Measurements from ENCODE around the gene SP5. TPM values are rescaled to one million over a fixed set of nuclear protein-coding genes. Genes with fewer than 3 reads are reported as not detected.

The SP5 gene
- total and polyA plus RNA-seq, 9 of the 15 experiments (the other 6 are each of a cell fraction or from before 2014, with no cell fraction given): 0.03 to 1.7 (median 0.16) TPM; not detected in 1

DNA sequence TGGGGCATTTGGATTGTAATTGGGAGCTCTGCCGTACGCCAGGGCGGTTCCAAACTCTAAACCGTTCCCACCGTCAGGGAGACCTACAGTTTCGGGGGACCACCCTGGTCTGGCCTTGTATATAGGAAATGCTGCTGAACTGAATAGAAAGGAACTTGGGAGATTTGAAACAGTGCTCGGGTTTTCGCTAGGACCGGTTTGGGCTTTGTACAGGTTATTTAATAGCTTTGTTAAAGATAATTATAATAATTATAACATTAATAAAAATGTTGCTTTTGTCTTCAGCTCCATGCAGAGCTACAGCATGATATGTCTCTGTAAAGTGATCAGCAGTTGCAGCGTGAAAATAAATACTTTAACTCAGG is 2.4 kb downstream of the SP5 start:
- no peak for FAIRE-seq
- Histone ChIP-seq H2AFZ (ENCODE audit: low read depth, low read length) (no peak overlapping the region), H3K9ac (ENCODE audit: insufficient read depth in 1 of 2, low read depth in 2 of 2, low read length in 2 of 2) (no peak overlapping the region), H4K20me1 (replicated peaks; ENCODE audit: control insufficient read depth, insufficient read depth, low read length) (no peaks in the 10 kb centered on the region), H3K27me3 (ENCODE audit: control insufficient read depth in 2 of 2, insufficient read depth in 2 of 2, low read length in 2 of 2) (no peaks in the 10 kb centered on the region), H3K27ac (ENCODE audit: extremely low read depth, low read depth, low read length) (no peak overlapping the region), H3K4me2 (ENCODE audit: insufficient read depth, low read length) (no peak overlapping the region), H3K9me1 (ENCODE audit: control insufficient read depth, insufficient read depth, low read length) (no peaks in the 10 kb centered on the region), H3K9me3 (replicated peaks; ENCODE audit: control insufficient read depth, insufficient read depth, low read depth, low read length) (peaks cover 4% of the 10 kb centered on the region; the same call in 1 of the 2 replicates), H3K4me3 (no peak overlapping the region), H3K36me3 (ENCODE audit: control insufficient read depth, insufficient read depth, low read length) (no peaks in the 10 kb centered on the region), H3K4me1 (replicated peaks in 1 of 2; ENCODE audit: control insufficient read depth in 2 of 2, insufficient read depth in 2 of 2, low read length in 2 of 2) (peaks cover 4 to 28% of the 10 kb centered on the region in 2 experiments; a peak in 2 of 5 replicates), H3K79me2 (ENCODE audit: control insufficient read depth, insufficient read depth, low read length) (no peaks in the 10 kb centered on the region)
- in situ Hi-C loops (cut with MboI): no loop called here
- ATAC-seq: no peak
- TF ChIP-seq TEAD4 (IDR thresholded peaks at IDR 0.05; ENCODE audit: low read length): no peak
- TF ChIP-seq TEAD4 (CRISPR knock-in tag; IDR thresholded peaks at IDR 0.05; ENCODE audit: borderline replicate concordance): no peak
- TF ChIP-seq, protein P1, sequence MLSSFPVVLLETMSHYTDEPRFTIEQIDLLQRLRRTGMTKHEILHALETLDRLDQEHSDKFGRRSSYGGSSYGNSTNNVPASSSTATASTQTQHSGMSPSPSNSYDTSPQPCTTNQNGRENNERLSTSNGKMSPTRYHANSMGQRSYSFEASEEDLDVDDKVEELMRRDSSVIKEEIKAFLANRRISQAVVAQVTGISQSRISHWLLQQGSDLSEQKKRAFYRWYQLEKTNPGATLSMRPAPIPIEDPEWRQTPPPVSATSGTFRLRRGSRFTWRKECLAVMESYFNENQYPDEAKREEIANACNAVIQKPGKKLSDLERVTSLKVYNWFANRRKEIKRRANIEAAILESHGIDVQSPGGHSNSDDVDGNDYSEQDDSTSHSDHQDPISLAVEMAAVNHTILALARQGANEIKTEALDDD (IDR thresholded peaks at IDR 0.05): no peak
- ChIA-PET CTCF (ENCODE audit: low intra/inter-chr PET ratio) (no interaction called here), POLR2A (interaction anchor here (1.2 kb wide), 1 partner anchor 26 kb away, joined by 3 read pairs; no protein-coding TSS in a partner anchor)
- BruUV-seq (replicated peaks): no TSS peak
- WGBS (ENCODE audit: insufficient coverage, low coverage, missing lambda C conversion rate): 97% methylated on average over 7 of the region's 10 CpGs
- DNase-seq (ENCODE audit: extremely low read depth in 1 of 4, low spot score in 3 of 4): no peak
- intact Hi-C loops (cut with micrococcal nuclease): loop anchor here (10.0 kb wide), 1 partner anchor 313 kb away; no protein-coding TSS in a partner anchor

DNA sequence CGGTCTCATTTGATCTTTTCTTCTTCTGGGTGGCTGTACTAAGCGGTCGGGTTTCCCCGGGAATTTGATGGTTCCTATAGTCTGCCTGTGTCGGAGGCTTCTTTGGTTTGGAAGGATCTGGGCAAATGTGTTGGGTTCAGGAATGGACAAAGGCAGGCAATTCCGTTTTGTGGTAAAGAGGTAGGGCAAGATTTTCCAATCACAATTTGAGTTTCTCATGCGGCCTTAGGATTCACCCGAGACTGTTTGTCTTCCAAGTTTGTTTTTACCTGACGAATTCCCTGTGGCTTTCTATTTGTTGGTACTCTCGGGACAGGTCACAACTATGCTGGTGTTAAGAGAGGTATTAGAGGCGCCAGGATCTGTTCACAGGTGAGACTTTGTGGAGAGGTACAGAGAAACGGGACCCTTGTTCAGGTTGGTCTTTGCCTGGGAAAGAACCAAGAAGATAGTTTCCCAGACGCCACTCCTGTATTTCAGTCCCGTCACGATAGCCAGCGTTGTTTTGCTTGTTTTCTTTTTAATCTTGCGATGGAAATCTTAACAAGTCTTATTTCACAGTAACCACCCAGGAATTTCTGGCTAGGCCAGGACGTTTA is 3.0 kb downstream of the SP5 start:
- ATAC-seq: no peak
- H3K4me2 ChIP-seq (ENCODE audit: insufficient read depth, low read length): no peak overlapping the region
- DNase-seq (ENCODE audit: extremely low read depth in 1 of 4, low spot score in 3 of 4): no peak
- H2AFZ ChIP-seq (ENCODE audit: low read depth, low read length): no peak overlapping the region
- intact Hi-C loops (cut with micrococcal nuclease) (loop anchor here (10.0 kb wide), 1 partner anchor 313 kb away; no protein-coding TSS in a partner anchor), in situ Hi-C loops (cut with MboI) (no loop called here)
- POLR2A ChIA-PET: interaction anchor here (1.2 kb wide), 1 partner anchor 26 kb away, joined by 3 read pairs; no protein-coding TSS in a partner anchor
- H3K9me3 ChIP-seq (replicated peaks; ENCODE audit: control insufficient read depth, insufficient read depth, low read depth, low read length): peaks cover 2% of the 10 kb centered on the region; the same call in 1 of the 2 replicates
- H3K27me3 ChIP-seq (ENCODE audit: control insufficient read depth in 2 of 2, insufficient read depth in 2 of 2, low read length in 2 of 2): no peaks in the 10 kb centered on the region
- CTCF ChIA-PET (ENCODE audit: low intra/inter-chr PET ratio): no interaction called here
- no peak overlapping the region for H3K9ac ChIP-seq (ENCODE audit: insufficient read depth in 1 of 2, low read depth in 2 of 2, low read length in 2 of 2)
- no peaks in the 10 kb centered on the region for H3K79me2 ChIP-seq (ENCODE audit: control insufficient read depth, insufficient read depth, low read length)
- no peak overlapping the region for H3K27ac ChIP-seq (ENCODE audit: extremely low read depth, low read depth, low read length)
- H3K36me3 ChIP-seq (ENCODE audit: control insufficient read depth, insufficient read depth, low read length): no peaks in the 10 kb centered on the region; the same call in 2 of the 3 replicates
- H3K9me1 ChIP-seq (ENCODE audit: control insufficient read depth, insufficient read depth, low read length): no peaks in the 10 kb centered on the region
- TSS peak; percentile 40 for BruUV-seq (replicated peaks)
- WGBS (ENCODE audit: insufficient coverage, low coverage, missing lambda C conversion rate): 85% methylated on average over 18 of the region's 18 CpGs
- H3K4me3 ChIP-seq: no peak overlapping the region
- no peaks in the 10 kb centered on the region for H4K20me1 ChIP-seq (replicated peaks; ENCODE audit: control insufficient read depth, insufficient read depth, low read length)
- FAIRE-seq: no peak
- H3K4me1 ChIP-seq (replicated peaks in 1 of 2; ENCODE audit: control insufficient read depth in 2 of 2, insufficient read depth in 2 of 2, low read length in 2 of 2): peaks cover 4 to 27% of the 10 kb centered on the region in 2 experiments; a peak in 2 of 5 replicates
- TF ChIP-seq ZNF586 (CRISPR knock-in tag; conservative IDR thresholded peaks at IDR 0.05) (no peak), ZNF717 (CRISPR knock-in tag; IDR thresholded peaks at IDR 0.05) (no peak)
- TF ChIP-seq, protein P2, sequence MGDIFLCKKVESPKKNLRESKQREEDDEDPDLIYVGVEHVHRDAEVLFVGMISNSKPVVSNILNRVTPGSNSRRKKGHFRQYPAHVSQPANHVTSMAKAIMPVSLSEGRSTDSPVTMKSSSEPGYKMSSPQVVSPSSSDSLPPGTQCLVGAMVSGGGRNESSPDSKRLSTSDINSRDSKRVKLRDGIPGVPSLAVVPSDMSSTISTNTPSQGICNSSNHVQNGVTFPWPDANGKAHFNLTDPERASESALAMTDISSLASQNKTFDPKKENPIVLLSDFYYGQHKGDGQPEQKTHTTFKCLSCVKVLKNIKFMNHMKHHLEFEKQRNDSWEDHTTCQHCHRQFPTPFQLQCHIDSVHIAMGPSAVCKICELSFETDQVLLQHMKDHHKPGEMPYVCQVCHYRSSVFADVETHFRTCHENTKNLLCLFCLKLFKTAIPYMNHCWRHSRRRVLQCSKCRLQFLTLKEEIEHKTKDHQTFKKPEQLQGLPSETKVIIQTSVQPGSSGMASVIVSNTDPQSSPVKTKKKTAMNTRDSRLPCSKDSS (IDR thresholded peaks at IDR 0.05; ENCODE audit: low read depth, partially characterized antibody): no peak
- TF ChIP-seq, protein P3, sequence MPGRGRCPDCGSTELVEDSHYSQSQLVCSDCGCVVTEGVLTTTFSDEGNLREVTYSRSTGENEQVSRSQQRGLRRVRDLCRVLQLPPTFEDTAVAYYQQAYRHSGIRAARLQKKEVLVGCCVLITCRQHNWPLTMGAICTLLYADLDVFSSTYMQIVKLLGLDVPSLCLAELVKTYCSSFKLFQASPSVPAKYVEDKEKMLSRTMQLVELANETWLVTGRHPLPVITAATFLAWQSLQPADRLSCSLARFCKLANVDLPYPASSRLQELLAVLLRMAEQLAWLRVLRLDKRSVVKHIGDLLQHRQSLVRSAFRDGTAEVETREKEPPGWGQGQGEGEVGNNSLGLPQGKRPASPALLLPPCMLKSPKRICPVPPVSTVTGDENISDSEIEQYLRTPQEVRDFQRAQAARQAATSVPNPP (IDR thresholded peaks at IDR 0.05; ENCODE audit: borderline replicate concordance, insufficient read depth, insufficient read length): no peak
- TF ChIP-seq, protein P4, sequence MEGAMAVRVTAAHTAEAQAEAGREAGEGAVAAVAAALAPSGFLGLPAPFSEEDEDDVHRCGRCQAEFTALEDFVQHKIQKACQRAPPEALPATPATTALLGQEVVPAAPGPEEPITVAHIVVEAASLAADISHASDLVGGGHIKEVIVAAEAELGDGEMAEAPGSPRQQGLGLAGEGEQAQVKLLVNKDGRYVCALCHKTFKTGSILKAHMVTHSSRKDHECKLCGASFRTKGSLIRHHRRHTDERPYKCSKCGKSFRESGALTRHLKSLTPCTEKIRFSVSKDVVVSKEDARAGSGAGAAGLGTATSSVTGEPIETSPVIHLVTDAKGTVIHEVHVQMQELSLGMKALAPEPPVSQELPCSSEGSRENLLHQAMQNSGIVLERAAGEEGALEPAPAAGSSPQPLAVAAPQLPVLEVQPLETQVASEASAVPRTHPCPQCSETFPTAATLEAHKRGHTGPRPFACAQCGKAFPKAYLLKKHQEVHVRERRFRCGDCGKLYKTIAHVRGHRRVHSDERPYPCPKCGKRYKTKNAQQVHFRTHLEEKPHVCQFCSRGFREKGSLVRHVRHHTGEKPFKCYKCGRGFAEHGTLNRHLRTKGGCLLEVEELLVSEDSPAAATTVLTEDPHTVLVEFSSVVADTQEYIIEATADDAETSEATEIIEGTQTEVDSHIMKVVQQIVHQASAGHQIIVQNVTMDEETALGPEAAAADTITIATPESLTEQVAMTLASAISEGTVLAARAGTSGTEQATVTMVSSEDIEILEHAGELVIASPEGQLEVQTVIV (CRISPR knock-in tag; IDR thresholded peaks at IDR 0.05; ENCODE audit: borderline replicate concordance): no peak
